Measurements from ENCODE around the gene SP100.

GRCh38 chr2:230441227-230441897 lies 25.4 kb downstream of the SP100 start:
- TF ChIP-seq POLR2A (IDR thresholded peaks at IDR 0.05; ENCODE audit: low read length) (peak; percentile 45), GATA1 (IDR thresholded peaks at IDR 0.05; ENCODE audit: low read depth, low read length) (no peak)
